Measurements from ENCODE around the gene MNX1.

The MNX1 gene

GRCh38 chr7:157014635-157015555 lies 4.4 kb upstream of the MNX1 start:
- DNase-seq = no peak

- no peak for DNase-seq
Measured at GRCh38 chr7:157013602-157014549, 3.4 kb upstream of the MNX1 start.

DNA sequence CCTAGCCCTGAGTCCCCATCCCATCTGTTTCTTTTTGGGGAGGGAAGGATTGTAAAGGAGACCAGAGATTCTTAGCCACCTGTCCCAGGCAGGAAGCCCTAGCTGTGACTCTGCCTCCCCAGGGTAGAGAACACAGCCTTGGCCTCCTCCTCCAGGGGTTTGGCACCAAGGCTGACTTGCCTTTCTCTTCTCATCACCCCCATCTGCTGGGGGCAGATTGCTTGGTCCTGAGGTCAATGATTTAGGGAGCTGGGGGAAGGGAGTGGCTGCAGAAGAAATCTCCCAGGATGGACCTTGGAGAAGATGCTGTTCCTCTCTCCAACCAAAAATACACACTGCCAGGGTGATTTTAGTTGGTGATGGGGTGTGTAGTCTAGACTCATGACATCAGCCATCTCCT lies 2.6 kb upstream of the MNX1 start:
- DNase-seq = no peak

DNA sequence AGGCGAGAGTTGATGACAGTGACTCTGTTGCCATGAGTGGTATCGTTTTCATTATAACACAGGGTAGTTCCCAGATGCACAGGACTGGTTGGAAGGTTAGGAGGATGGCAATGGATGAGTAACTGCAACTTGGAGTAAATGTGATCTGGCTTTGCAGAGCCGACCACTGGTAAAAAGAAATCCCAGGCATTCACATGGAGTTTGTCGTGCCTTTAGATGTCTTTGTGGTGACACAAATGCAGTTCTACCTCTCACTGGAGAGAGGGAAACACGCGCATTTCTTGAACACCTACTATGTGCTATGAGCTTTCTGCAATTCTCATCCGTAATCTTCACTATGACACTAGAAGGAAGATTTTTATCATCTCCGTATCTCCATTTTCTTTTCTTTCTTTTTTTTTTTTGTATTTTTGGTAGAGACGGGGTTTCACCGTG lies 1.7 kb upstream of the MNX1 start:
- no peak for DNase-seq

GRCh38 chr7:157011333-157012112 lies 1.1 kb upstream of the MNX1 start:
- DNase-seq = peak in 1 of 2 experiments; percentile 14

DNA sequence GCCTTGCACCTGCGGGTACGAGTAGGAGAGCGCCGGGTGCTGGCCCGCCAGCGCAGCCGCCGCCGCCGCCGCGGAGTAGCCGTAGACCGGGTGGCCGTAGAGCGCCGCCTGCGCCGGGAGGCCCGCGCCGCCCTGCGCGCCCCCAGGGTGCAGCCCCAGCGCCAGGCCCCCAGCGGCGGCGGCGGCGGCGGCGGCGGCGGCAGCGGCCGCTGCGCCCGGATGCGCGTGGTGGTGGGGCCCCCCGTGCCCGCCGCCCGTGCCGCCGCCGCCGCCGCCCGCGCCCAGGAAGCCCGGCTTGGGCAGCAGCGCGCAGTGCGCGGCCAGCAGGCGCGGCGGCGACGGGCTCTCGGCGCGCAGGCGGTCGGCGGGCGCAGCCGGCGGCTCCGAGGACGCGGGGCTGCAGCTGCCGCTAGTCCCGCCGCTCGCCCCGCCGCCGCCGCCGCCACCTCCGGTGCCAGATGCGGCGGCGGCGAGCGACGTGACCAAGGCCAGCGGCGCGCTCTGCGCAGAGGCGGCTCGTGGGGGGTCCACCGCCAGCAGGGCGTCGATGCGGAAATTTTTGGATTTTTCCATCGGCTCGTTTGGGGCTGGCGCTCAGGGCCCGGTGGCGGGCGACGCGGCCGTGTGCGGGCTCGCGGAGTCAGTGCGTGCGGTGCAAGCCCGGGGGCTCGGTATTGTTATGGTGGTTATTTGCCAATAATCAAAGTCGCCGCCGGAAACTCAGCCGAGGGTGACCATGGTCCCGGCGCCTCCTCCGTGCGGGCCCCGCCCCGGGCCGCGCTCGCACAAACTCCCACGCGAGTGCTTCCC lies 480 bp downstream of the MNX1 start:
- peak in 1 of 2 experiments; percentile 30 for DNase-seq

- no peak for DNase-seq
Measured at GRCh38 chr7:157009170-157009777, 1.2 kb downstream of the MNX1 start.

GRCh38 chr7:157008206-157009169 lies 2.0 kb downstream of the MNX1 start:
- no peak for DNase-seq

- DNase-seq = peak in 1 of 2 experiments; percentile 72
Measured at GRCh38 chr7:157007470-157008066, 2.9 kb downstream of the MNX1 start.

GRCh38 chr7:157006829-157007469 lies 3.5 kb downstream of the MNX1 start:
- no peak for DNase-seq

- no peak for DNase-seq
Measured at GRCh38 chr7:157006205-157006747, 4.2 kb downstream of the MNX1 start.

DNA sequence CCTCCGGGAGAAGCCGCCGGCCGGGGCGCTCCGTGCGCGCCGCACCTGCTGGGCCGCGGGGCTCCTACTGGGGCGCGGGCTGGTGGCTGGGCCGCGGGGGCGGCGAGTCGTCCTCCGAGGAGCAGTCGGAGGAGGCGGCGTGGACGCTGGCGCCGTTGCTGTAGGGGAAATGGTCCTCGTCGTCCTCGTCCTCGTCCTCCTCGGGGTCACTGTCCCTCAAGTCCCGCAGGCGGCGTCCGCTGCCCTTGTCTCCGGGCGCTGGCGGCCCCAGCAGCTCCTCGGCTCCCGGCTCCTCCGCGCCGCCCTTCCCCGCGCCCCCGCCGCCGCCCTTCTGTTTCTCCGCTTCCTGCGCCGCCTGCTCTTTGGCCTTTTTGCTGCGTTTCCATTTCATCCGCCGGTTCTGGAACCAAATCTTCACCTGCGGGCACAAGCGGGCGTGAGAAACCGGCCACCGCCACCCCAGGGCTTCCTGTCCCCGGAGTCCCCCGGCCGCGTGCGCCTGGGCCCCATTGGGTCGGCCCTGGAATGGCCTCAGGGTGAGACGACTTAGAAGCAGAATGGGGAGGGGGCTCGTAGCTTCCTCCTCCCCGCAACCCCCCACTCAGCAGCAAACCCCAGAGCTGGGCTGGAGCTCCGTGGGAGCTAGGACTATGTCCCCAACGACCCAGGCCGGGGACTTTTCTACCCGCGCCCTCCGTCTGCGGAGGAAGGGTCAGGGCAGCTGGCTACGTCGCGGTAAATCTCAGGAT lies 4.8 kb downstream of the MNX1 start:
- DNase-seq = no peak

DNA sequence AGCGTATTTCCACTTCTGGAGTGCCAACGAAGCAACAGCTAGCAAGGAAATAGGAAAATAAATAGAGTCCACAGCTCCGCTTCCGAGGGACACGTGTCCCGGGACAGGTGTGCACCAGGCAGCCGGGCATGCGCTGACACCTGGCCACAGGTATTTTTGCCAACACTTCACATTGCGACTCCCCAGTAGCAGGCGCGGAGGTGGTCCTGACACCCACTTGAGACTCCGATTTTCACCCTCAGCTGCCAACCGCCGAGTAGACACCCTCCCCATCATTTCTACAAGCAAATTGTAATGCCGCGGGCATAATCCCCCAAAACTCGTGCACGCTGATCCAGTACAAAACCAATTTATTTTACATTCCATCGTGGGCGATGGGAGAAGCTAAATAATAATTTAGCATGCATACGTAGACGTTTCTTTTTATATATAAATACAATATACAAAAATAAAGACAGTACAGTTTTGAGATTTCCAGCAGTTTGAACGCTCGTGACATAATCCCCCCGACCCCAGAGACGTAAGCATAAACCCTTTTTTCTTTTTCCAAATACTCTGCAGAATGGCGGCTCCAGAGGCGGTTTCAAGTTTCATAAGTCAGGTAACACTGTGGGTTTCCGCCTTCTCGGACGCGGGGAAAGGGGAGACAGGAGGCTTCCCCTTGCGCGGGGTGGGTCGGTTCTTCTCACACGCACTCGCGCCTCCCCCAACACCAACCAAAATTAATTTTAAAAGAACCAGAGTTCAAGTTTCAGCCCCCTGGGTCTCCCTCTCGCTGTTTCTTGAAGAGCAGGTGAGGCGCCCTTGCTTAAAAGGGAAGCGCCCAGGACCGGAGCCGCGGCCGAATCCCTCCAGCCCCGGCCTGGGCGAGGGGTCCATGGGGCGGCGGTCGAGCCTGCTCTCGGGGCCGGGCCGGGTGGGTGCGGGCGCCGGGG lies 5.7 kb downstream of the MNX1 start:
- no peak for DNase-seq

GRCh38 chr7:157003756-157004520 lies 6.5 kb downstream of the MNX1 start:
- no peak for DNase-seq

DNA sequence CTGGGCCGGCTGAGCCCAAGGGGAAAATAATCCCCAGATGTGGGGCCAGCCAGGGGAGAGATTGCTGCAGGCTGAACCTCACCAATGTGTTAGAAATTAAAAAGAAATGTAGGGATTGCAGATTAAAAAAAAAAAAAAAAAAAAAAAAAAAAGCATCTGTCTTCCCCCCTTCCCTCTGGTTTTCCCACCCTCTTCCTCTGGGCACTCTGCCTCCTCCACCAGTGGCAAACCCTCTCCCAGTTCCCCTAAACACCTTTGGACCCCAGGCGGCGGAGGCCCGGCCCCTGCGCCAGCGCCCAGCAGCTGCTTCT lies 7.1 kb downstream of the MNX1 start:
- DNase-seq = no peak

DNA sequence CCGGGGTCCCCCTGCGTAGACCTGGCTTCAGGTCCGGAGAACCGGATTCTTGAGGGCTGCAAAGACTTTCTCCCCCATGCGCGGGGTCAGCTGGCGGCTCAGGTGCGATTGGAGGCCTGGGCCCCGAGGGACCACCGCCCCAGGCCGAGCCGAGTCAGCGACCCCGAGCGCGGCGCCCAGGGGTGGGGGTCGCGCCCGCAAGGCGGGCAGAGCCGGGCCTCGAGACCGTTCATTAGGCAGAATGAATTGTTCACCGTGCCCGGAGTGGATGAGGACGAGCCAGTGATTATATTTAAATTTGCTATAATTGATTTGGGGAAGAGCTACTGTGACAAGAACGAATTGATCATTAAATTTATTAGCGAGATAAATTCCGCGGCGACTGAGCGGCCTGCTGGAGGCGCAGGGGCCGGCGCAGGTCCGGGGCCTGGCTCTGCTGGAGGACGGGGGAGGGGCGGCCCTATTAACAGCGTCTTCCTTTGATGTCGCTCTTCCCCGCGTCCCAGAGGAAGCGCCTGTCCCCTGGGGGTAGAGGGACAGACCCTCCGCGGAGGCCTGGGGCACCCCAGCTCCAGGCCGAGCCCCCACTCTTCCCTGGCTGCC lies 7.5 kb downstream of the MNX1 start:
- DNase-seq = no peak
